Endothelial cell of umbilical vein (primary cell): ENCODE data around the gene FYN. TPM values are rescaled to one million over a fixed set of nuclear protein-coding genes. Genes with fewer than 3 reads are reported as not detected.

ENCODE experiments used
- BruUV-seq: library from RNA; stranded (reverse); fragments of 400-500 nt; replicated peaks from 2 replicates; lab custom pipeline; 2021; lab: Mats Ljungman, UMichigan
- CTCF ChIA-PET: fragments of 300-600, 350-600 bp; sonication (Branson Sonifier 250); formaldehyde crosslinking; loops from one replicate; lab custom pipeline; 2021; ENCODE audit warnings: antibody characterized with exemption, inconsistent platforms; lab: Charles Lee
- POLR2A ChIA-PET: fragments of 300-600, 350-600 bp; sonication (Branson Sonifier 250); formaldehyde crosslinking; loops from one replicate; lab custom pipeline; 2021; ENCODE audit warnings: antibody characterized with exemption, inconsistent platforms; lab: Charles Lee
- DNase-seq: peaks from one replicate; pipeline ENCODE4 v3.0.0-alpha.2; 2011; ENCODE audit warnings: low read depth, low spot score
- FAIRE-seq: peaks from 2 replicates; lab custom pipeline; 2011; peaks lifted over from hg19 to GRCh38; lab: Jason Lieb, UNC
- H2AFZ ChIP-seq: 2 replicates; pipeline ENCODE4 v1.6.0; 2012; ENCODE audit warnings: low read depth, low read length, control low read depth, inconsistent platforms
- H3K27ac ChIP-seq: 2 replicates; pipeline ENCODE4 v1.5.1; 2011; ENCODE audit warnings: low read depth, mild to moderate bottlenecking, control low read depth, low read length, moderate library complexity; ENCODE audit not compliant: insufficient read depth
- H3K27me3 ChIP-seq, 2 experiments: 2 replicates each; pipeline versions ENCODE4 v1.6.0 to v1.6.1; 2011; ENCODE audit warnings: low read length in 2 of 2, mixed read lengths in 1 of 2; ENCODE audit not compliant: control insufficient read depth in 2 of 2, insufficient read depth in 2 of 2
- H3K36me3 ChIP-seq, 2 experiments: 2 replicates in 1 of 2; 3 replicates in 1 of 2; pipeline ENCODE4 v1.5.1; 2011; ENCODE audit warnings: low read length in 2 of 2, mild to moderate bottlenecking in 1 of 2, moderate library complexity in 1 of 2; ENCODE audit not compliant: control insufficient read depth in 2 of 2, insufficient read depth in 2 of 2; ENCODE audit errors: extremely low read depth in 1 of 2
- H3K4me1 ChIP-seq: 3 replicates; pipeline ENCODE4 v1.5.1; 2011; ENCODE audit warnings: mild to moderate bottlenecking, low read length; ENCODE audit not compliant: control insufficient read depth, insufficient read depth; ENCODE audit errors: extremely low read depth
- H3K4me2 ChIP-seq: 2 replicates; pipeline ENCODE4 v1.6.1; 2011; ENCODE audit warnings: low read length, control low read depth, mixed read lengths; ENCODE audit not compliant: insufficient read depth
- H3K4me3 ChIP-seq, 3 experiments: fragments of 200-600 bp in 1 of 3; sonication (generic), shearing (Covaris generic) in 1 of 3; replicated peaks in 1 of 3; 2 replicates each; pipeline ENCODE4 v1.5.1; 2011 to 2016; ENCODE audit warnings: control low read depth in 3 of 3, low read length in 3 of 3, mild to moderate bottlenecking in 2 of 3, inconsistent platforms in 1 of 3, low read depth in 1 of 3, moderate library complexity in 1 of 3; ENCODE audit not compliant: insufficient read depth in 1 of 3
- H3K79me2 ChIP-seq: 2 replicates; pipeline ENCODE4 v1.6.0; 2012; ENCODE audit warnings: low read length, inconsistent platforms; ENCODE audit not compliant: control insufficient read depth, insufficient read depth
- H3K9ac ChIP-seq: replicated peaks from 2 replicates; pipeline ENCODE3; 2011; ENCODE audit warnings: low read length, control low read depth; ENCODE audit not compliant: insufficient read depth; ENCODE audit errors: extremely low read depth
- H3K9me1 ChIP-seq: replicated peaks from 3 replicates; pipeline ENCODE4 v1.6.0; 2011; ENCODE audit warnings: mild to moderate bottlenecking, low read length; ENCODE audit not compliant: control insufficient read depth, insufficient read depth; ENCODE audit errors: extremely low read depth
- H3K9me3 ChIP-seq: replicated peaks from 2 replicates; pipeline ENCODE4 v1.5.1; 2012; ENCODE audit warnings: low read length, inconsistent platforms; ENCODE audit not compliant: control insufficient read depth, insufficient read depth
- H4K20me1 ChIP-seq: replicated peaks from 2 replicates; pipeline ENCODE3; 2011; ENCODE audit warnings: mild to moderate bottlenecking, low read length; ENCODE audit not compliant: control insufficient read depth, insufficient read depth; ENCODE audit errors: extremely low read depth
- CTCF ChIP-seq, 2 donors: IDR thresholded peaks; 1 replicate in 1 of 2; 2 replicates in 1 of 2; pipeline ENCODE4 v1.5.1; 2011; ENCODE audit warnings: low read length in 2 of 2, mild to moderate bottlenecking in 2 of 2, moderate library complexity in 2 of 2, control low read depth in 1 of 2, inconsistent platforms in 1 of 2, low read depth in 1 of 2; ENCODE audit not compliant: insufficient read depth in 1 of 2; ENCODE audit errors: extremely low read depth in 1 of 2
- EZH2 ChIP-seq: IDR thresholded peaks from 2 replicates; pipeline ENCODE4 v1.6.1; 2012; ENCODE audit warnings: borderline replicate concordance, low read depth, mild to moderate bottlenecking, moderate library complexity, low read length, inconsistent platforms; ENCODE audit not compliant: severe bottlenecking
- FOS ChIP-seq: IDR thresholded peaks from 2 replicates; pipeline ENCODE4 v1.6.1; 2011; ENCODE audit warnings: mild to moderate bottlenecking, low read length, moderate library complexity, borderline replicate concordance; ENCODE audit not compliant: insufficient read depth
- GATA2 ChIP-seq: IDR thresholded peaks from 2 replicates; pipeline ENCODE4 v1.7.0; 2011; ENCODE audit warnings: low read depth, mild to moderate bottlenecking, moderate library complexity, mixed read lengths, low read length; ENCODE audit not compliant: insufficient read length, insufficient read depth
- JUN ChIP-seq: IDR thresholded peaks from 2 replicates; pipeline ENCODE4 v1.6.1; 2011; ENCODE audit warnings: borderline replicate concordance, low read depth; ENCODE audit not compliant: insufficient read length, insufficient read depth
- MAX ChIP-seq: IDR thresholded peaks from 2 replicates; pipeline ENCODE4 v1.6.1; 2011; ENCODE audit not compliant: insufficient read depth, insufficient read length
- MYC ChIP-seq: IDR thresholded peaks from one replicate; pipeline ENCODE4 v1.6.1; 2011; ENCODE audit warnings: mild to moderate bottlenecking, low read depth, low read length
- POLR2A ChIP-seq: IDR thresholded peaks from 2 replicates; pipeline ENCODE4 v1.6.1; 2012; ENCODE audit warnings: low read depth, mild to moderate bottlenecking, control low read depth, low read length
- POLR2AphosphoS5 ChIP-seq: IDR thresholded peaks from 2 replicates; pipeline ENCODE4 v1.6.1; 2012; ENCODE audit warnings: low read depth, mild to moderate bottlenecking, control low read depth, low read length, moderate library complexity; ENCODE audit not compliant: insufficient read depth
- dilution Hi-C: fragments of 300-500 bp; cut with MboI; formaldehyde crosslinking; loops from one replicate; pipeline ENCODE4 v1.15.0; 2019; ENCODE audit warnings: low sequenced_read_pairs; ENCODE audit not compliant: extremely low pct_ligation_motif_present
- intact Hi-C: fragments of 100-400 bp; cut with micrococcal nuclease; formaldehyde crosslinking; loops from one replicate; pipeline ENCODE4 v1.10.0; 2022
- polyA plus RNA-seq, 4 experiments: library from polyadenylated mRNA; depleted of rRNA in 3 of 4; stranded (reverse) in 3 of 4; unstranded in 1 of 4; fragments of >200 nt; gene quantifications; 2 replicates each; pipeline versions ENCODE4 v1.2.1 to v1.2.3, GENCODE V29; 2011 to 2012; ENCODE audit warnings: missing spikeins in 1 of 4
- total RNA-seq: library from RNA; stranded (reverse); gene quantifications from 2 replicates; pipeline ENCODE4 v1.2.3, GENCODE V29; 2021

Gene FYN
- total and polyA plus RNA-seq, 2 donors (not counting 3 experiments of a cell fraction or from before 2014, with no cell fraction given) = 69.0 to 143 TPM

GRCh38 chr6:111716325-111716724, 156.9 kb downstream of the FYN start:
- no peak overlapping the region for H3K4me2 ChIP-seq
- H3K4me3 ChIP-seq = no peak overlapping the region
- H4K20me1 ChIP-seq = no peaks in the 10 kb centered on the region
- DNase-seq (no peak), FAIRE-seq (no peak)
- TF ChIP-seq POLR2A (no peak), POLR2AphosphoS5 (no peak), GATA2 (no peak), CTCF (IDR thresholded peaks at IDR 0.05; ENCODE audit: extremely low read depth in 1 of 2, insufficient read depth in 1 of 2, low read depth in 1 of 2, low read length in 2 of 2) (no peak), MYC (no peak), MAX (no peak), EZH2 (no peak), FOS (no peak), JUN (no peak)
- H3K79me2 ChIP-seq = no peaks in the 10 kb centered on the region
- no peak overlapping the region for H2AFZ ChIP-seq
- H3K27ac ChIP-seq = no peak overlapping the region
- H3K9ac ChIP-seq = no peak overlapping the region
- H3K4me1 ChIP-seq = no peaks in the 10 kb centered on the region
- no TSS peak for BruUV-seq
- H3K9me3 ChIP-seq = no peaks in the 10 kb centered on the region
- H3K36me3 ChIP-seq = peaks cover 2 to 16% of the 10 kb centered on the region in 2 experiments
- intact Hi-C loops (no loop called here), dilution Hi-C loops (no loop called here)
- ChIA-PET POLR2A (no interaction called here), CTCF (no interaction called here)
- no peaks in the 10 kb centered on the region for H3K9me1 ChIP-seq
- no peaks in the 10 kb centered on the region for H3K27me3 ChIP-seq
